ENCODE measurements around the gene LRRC75A. TPM values are rescaled to one million over a fixed set of nuclear protein-coding genes. Genes with fewer than 3 reads are reported as not detected.
"Not testable (repeated sequence)": the region's sequence is repeated elsewhere in the genome, so short reads cannot be mapped to it uniquely, and the experiment has no call there.

The LRRC75A gene
- total RNA-seq, 1 experiment from 2014 or later = 22.9 TPM

DNA sequence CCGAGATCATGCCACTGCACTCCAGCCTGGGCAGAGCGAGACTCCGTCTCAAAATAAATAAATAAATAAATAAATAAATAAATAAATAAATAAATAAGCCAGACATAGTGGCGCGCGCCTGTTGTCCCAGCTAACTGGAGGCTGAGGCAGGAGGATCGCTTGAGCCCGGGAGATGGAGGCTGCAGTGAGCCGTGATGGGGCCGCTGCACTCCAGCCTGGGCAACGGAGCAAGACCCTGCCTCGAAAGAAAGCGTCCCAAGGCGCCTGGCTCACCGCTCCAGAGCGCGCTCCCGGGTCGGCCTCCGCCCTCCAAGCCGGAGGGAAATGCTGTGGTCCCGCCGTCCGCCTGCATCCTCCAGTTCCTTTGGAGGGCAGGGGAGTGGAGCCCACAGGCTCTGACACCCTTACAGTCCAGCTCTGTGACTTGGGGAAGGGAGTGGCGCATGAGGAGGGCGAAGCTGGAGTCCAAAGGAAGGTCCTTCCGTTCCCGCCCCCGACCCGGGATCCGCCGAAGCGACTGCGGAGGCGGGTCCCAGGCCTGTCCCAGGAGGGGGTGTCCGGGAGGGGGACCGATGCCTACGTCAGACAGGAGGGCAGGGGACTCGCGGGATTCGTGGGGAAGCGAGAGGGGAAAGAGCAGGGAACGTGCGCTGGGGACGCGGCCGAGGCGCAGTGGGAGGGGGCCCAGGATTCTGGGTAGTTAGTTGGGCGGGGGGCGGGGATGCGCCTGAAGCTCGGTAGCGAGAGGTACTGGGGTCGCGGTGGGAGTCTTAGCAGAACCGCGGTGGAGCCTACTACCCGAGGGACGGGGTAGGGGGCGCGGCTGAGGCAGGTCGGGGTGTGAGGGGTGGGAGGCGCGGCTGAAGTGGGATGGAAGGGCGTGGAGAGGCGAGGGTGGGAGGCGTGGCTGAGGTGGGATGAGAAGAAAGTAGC is 85.0 kb downstream of the LRRC75A start:
- Mint-ChIP-seq H3K9me3 (no peaks in the 10 kb centered on the region), H3K27ac (0 out of 2 replicates have a peak overlapping the region, but pooled peaks have one; percentile 45), H3K4me3 (peak overlapping the region; percentile 68), H3K4me1 (peaks cover 11% of the 10 kb centered on the region), H3K27me3 (ENCODE audit: low read depth) (peaks cover 6% of the 10 kb centered on the region; the same call in 1 of the 2 replicates), H3K36me3 (no peaks in the 10 kb centered on the region)
- ATAC-seq (peak; percentile 93), DNase-seq (ENCODE audit: low spot score) (peak; percentile 90)
- ChIA-PET CTCF (interaction anchor here (0.6 to 3.0 kb wide), 11 partner anchors 9 to 115 kb away, joined by 3 to 21 read pairs (median 4); partner anchors contain the start of gene TRPV2), POLR2A (interaction anchor here (1.5 to 2.6 kb wide), 4 partner anchors 26 to 54 kb away, joined by 6 to 12 read pairs (median 10); partner anchors contain the start of genes CENPV and UBB)
- TF ChIP-seq, protein P1, sequence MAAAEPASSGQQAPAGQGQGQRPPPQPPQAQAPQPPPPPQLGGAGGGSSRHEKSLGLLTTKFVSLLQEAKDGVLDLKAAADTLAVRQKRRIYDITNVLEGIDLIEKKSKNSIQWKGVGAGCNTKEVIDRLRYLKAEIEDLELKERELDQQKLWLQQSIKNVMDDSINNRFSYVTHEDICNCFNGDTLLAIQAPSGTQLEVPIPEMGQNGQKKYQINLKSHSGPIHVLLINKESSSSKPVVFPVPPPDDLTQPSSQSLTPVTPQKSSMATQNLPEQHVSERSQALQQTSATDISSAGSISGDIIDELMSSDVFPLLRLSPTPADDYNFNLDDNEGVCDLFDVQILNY (CRISPR knock-in tag; IDR thresholded peaks at IDR 0.05) = peak; percentile 44; the same call in 1 of the 2 replicates
- peak; percentile 100 for TF ChIP-seq ZNF121 (CRISPR knock-in tag; IDR thresholded peaks at IDR 0.05)
- TF ChIP-seq, protein P2, sequence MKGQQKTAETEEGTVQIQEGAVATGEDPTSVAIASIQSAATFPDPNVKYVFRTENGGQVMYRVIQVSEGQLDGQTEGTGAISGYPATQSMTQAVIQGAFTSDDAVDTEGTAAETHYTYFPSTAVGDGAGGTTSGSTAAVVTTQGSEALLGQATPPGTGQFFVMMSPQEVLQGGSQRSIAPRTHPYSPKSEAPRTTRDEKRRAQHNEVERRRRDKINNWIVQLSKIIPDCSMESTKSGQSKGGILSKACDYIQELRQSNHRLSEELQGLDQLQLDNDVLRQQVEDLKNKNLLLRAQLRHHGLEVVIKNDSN (CRISPR knock-in tag; IDR thresholded peaks at IDR 0.05) = 0 out of 2 replicates have a peak, but pooled peaks have one; percentile 36
- TF ChIP-seq, protein P3, sequence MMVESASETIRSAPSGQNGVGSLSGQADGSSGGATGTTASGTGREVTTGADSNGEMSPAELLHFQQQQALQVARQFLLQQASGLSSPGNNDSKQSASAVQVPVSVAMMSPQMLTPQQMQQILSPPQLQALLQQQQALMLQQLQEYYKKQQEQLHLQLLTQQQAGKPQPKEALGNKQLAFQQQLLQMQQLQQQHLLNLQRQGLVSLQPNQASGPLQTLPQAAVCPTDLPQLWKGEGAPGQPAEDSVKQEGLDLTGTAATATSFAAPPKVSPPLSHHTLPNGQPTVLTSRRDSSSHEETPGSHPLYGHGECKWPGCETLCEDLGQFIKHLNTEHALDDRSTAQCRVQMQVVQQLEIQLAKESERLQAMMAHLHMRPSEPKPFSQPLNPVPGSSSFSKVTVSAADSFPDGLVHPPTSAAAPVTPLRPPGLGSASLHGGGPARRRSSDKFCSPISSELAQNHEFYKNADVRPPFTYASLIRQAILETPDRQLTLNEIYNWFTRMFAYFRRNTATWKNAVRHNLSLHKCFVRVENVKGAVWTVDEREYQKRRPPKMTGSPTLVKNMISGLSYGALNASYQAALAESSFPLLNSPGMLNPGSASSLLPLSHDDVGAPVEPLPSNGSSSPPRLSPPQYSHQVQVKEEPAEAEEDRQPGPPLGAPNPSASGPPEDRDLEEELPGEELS (CRISPR knock-in tag; IDR thresholded peaks at IDR 0.05) = no peak
- TF ChIP-seq, protein P4, sequence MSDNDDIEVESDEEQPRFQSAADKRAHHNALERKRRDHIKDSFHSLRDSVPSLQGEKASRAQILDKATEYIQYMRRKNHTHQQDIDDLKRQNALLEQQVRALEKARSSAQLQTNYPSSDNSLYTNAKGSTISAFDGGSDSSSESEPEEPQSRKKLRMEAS (CRISPR knock-in tag; IDR thresholded peaks at IDR 0.05) = peak; percentile 63; the same call in 1 of the 2 replicates
- TF ChIP-seq GTF2I (CRISPR knock-in tag; conservative IDR thresholded peaks at IDR 0.05) = peak; percentile 98
- TF ChIP-seq SP1 (CRISPR knock-in tag; conservative IDR thresholded peaks at IDR 0.05) = peak; percentile 62; the same call in 1 of the 2 replicates
- no peak for TF ChIP-seq ESRRA (CRISPR knock-in tag; IDR thresholded peaks at IDR 0.05; ENCODE audit: borderline replicate concordance)

DNA sequence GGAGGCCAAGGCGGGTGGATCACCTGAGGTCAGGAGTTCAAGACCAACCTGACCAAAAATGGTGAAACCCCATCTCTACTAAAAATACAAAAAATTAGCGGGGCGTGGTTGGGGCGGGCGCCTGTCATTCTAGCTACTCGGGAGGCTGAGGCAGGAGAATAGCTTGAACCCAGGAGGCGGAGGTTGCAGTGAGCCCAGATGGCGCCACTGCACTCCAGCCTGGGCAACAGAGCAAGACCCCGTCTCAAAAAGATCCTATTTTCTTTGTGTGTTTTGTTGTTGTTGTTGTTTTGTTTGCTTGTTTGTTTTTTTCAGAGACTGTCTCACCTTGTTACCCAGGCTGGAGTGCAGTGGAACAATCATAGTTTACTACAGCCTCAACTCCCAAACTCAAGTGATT is 88.1 kb downstream of the LRRC75A start:
- H3K4me3 Mint-ChIP-seq; H3K27me3 Mint-ChIP-seq (ENCODE audit: low read depth); H3K9me3 Mint-ChIP-seq; H3K27ac Mint-ChIP-seq; H3K36me3 Mint-ChIP-seq; ATAC-seq; DNase-seq (ENCODE audit: low spot score): not testable (repeated sequence)
- POLR2A ChIA-PET = interaction anchor here (0.7 kb wide), 1 partner anchor 36 kb away, joined by 9 read pairs; no protein-coding TSS in a partner anchor
- peak; percentile 82 for TF ChIP-seq ZNF121 (CRISPR knock-in tag; IDR thresholded peaks at IDR 0.05)
- peaks cover 13% of the 10 kb centered on the region for H3K4me1 Mint-ChIP-seq
- CTCF ChIA-PET = interaction anchor here (0.6 to 1.4 kb wide), 3 partner anchors 11 to 122 kb away, joined by 3 to 4 read pairs (median 3); no protein-coding TSS in a partner anchor

DNA sequence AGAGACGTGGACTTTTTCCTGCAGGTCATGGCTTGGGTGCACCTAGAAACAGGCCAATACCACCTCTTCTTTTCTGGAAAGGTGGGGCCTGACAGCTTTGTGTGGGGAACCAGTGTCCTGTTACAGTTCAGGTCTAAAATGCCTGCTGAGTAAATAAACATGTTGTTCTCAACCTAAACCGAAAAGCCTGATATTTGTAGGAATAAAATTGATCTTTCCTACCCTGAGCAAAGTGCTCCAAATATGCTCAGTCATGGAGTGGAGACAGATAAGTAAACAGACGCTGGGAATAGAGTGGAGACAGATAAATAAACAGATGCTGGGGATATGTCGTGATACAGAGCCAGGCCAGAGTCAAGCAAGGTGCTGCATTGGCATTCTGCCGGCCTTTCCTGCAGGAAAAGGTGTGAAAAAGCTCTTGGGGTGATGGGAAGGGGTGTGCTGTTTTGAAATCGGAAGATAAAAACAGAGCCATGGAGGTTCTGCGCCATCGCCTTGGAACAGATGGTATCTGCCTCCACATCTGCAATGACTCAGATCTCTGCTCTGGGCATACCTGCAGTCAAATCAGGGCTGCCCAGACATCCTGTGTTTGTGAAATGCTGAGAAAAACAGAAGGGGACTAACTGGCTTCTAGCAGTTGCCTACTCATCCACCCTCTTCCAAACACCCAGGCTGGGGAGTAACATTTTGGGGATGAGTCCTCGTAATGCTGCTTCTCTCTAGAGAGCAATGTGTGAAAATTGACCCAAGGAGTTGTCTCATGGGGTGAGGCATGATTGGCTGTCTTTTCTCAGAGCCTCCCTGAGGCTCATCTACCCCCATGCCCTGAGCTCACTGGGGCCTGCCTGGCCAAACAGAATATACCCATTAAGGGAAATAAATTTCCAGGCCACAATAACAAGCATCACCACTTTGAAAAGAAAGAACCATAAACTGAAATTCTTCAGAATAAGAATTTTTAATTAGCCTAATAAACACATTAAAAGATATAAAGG is 93.4 kb downstream of the LRRC75A start:
- Mint-ChIP-seq H3K4me3 (no peak overlapping the region), H3K27ac (peak overlapping the region; percentile 73), H3K36me3 (no peaks in the 10 kb centered on the region), H3K9me3 (no peaks in the 10 kb centered on the region), H3K4me1 (peaks cover 20% of the 10 kb centered on the region), H3K27me3 (ENCODE audit: low read depth) (no peaks in the 10 kb centered on the region; the same call in 1 of the 2 replicates)
- ATAC-seq (peak; percentile 76), DNase-seq (ENCODE audit: low spot score) (no peak)
- TF ChIP-seq, protein P1 (CRISPR knock-in tag; IDR thresholded peaks at IDR 0.05) = no peak
- TF ChIP-seq, protein P5, sequence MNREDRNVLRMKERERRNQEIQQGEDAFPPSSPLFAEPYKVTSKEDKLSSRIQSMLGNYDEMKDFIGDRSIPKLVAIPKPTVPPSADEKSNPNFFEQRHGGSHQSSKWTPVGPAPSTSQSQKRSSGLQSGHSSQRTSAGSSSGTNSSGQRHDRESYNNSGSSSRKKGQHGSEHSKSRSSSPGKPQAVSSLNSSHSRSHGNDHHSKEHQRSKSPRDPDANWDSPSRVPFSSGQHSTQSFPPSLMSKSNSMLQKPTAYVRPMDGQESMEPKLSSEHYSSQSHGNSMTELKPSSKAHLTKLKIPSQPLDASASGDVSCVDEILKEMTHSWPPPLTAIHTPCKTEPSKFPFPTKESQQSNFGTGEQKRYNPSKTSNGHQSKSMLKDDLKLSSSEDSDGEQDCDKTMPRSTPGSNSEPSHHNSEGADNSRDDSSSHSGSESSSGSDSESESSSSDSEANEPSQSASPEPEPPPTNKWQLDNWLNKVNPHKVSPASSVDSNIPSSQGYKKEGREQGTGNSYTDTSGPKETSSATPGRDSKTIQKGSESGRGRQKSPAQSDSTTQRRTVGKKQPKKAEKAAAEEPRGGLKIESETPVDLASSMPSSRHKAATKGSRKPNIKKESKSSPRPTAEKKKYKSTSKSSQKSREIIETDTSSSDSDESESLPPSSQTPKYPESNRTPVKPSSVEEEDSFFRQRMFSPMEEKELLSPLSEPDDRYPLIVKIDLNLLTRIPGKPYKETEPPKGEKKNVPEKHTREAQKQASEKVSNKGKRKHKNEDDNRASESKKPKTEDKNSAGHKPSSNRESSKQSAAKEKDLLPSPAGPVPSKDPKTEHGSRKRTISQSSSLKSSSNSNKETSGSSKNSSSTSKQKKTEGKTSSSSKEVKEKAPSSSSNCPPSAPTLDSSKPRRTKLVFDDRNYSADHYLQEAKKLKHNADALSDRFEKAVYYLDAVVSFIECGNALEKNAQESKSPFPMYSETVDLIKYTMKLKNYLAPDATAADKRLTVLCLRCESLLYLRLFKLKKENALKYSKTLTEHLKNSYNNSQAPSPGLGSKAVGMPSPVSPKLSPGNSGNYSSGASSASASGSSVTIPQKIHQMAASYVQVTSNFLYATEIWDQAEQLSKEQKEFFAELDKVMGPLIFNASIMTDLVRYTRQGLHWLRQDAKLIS (CRISPR knock-in tag; IDR thresholded peaks at IDR 0.05; ENCODE audit: borderline replicate concordance) = no peak
- TF ChIP-seq, protein P6, sequence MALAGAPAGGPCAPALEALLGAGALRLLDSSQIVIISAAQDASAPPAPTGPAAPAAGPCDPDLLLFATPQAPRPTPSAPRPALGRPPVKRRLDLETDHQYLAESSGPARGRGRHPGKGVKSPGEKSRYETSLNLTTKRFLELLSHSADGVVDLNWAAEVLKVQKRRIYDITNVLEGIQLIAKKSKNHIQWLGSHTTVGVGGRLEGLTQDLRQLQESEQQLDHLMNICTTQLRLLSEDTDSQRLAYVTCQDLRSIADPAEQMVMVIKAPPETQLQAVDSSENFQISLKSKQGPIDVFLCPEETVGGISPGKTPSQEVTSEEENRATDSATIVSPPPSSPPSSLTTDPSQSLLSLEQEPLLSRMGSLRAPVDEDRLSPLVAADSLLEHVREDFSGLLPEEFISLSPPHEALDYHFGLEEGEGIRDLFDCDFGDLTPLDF (CRISPR knock-in tag; IDR thresholded peaks at IDR 0.05) = no peak
- TF ChIP-seq ZNF219 (CRISPR knock-in tag; IDR thresholded peaks at IDR 0.05; ENCODE audit: borderline replicate concordance) (no peak), NR3C1 (CRISPR knock-in tag; conservative IDR thresholded peaks at IDR 0.05; ENCODE audit: low read depth) (no peak)
- TF ChIP-seq, protein P7, sequence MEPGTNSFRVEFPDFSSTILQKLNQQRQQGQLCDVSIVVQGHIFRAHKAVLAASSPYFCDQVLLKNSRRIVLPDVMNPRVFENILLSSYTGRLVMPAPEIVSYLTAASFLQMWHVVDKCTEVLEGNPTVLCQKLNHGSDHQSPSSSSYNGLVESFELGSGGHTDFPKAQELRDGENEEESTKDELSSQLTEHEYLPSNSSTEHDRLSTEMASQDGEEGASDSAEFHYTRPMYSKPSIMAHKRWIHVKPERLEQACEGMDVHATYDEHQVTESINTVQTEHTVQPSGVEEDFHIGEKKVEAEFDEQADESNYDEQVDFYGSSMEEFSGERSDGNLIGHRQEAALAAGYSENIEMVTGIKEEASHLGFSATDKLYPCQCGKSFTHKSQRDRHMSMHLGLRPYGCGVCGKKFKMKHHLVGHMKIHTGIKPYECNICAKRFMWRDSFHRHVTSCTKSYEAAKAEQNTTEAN (CRISPR knock-in tag; IDR thresholded peaks at IDR 0.05) = no peak
- ChIA-PET POLR2A (no interaction called here), CTCF (interaction anchor here (1.0 kb wide), 1 partner anchor 35 kb away, joined by 3 read pairs; no protein-coding TSS in a partner anchor)
